Measurements from ENCODE around the gene SLC6A15. TPM values are rescaled to one million over a fixed set of nuclear protein-coding genes. Genes with fewer than 3 reads are reported as not detected.

The SLC6A15 gene
- total RNA-seq, 2 donors from 2014 or later = 4.2 to 4.7 TPM

GRCh38 chr12:84814664-84815245 lies 97.8 kb downstream of the SLC6A15 start:
- H3K4me1 Mint-ChIP-seq = no peaks in the 10 kb centered on the region
- Histone ChIP-seq H3K4me3 (ENCODE audit: low read length) (no peak overlapping the region), H3K4me1 (ENCODE audit: control insufficient read depth, insufficient read depth, low read length) (no peaks in the 10 kb centered on the region), H3K36me3 (ENCODE audit: control insufficient read depth, insufficient read depth, low read length) (no peaks in the 10 kb centered on the region), H3K9ac (ENCODE audit: extremely low read depth, low read length, poor library complexity, severe bottlenecking) (no peak overlapping the region), H3K27ac (ENCODE audit: low read depth, low read length) (no peak overlapping the region), H3K9me3 (ENCODE audit: control insufficient read depth, low read length) (no peaks in the 10 kb centered on the region), H3K27me3 (ENCODE audit: control insufficient read depth, insufficient read depth, low read length, poor library complexity, severe bottlenecking) (peaks cover 8% of the 10 kb centered on the region)
- no peaks in the 10 kb centered on the region for H3K9me3 Mint-ChIP-seq
- no peak for DNase-seq
- H3K27ac Mint-ChIP-seq = no peak overlapping the region
- WGBS, 2 experiments (ENCODE audit: insufficient coverage in 1 of 2, insufficient read length in 1 of 2) = 97 to 100% methylated on average over 4 of the region's 4 CpGs
- TF ChIP-seq CTCF (conservative IDR thresholded peaks at IDR 0.05) = no peak
- H3K4me3 Mint-ChIP-seq = no peak overlapping the region
- peaks cover 37% of the 10 kb centered on the region for H3K27me3 Mint-ChIP-seq (ENCODE audit: insufficient read depth)
- H3K36me3 Mint-ChIP-seq (ENCODE audit: low read depth) = no peaks in the 10 kb centered on the region

- Mint-ChIP-seq H3K27me3 (ENCODE audit: insufficient read depth) (peaks cover 43% of the 10 kb centered on the region), H3K4me1 (no peaks in the 10 kb centered on the region), H3K4me3 (no peak overlapping the region), H3K36me3 (ENCODE audit: low read depth) (no peaks in the 10 kb centered on the region), H3K27ac (no peak overlapping the region), H3K9me3 (no peaks in the 10 kb centered on the region)
- H3K9me3 ChIP-seq (ENCODE audit: control insufficient read depth, low read length) = no peaks in the 10 kb centered on the region
- DNase-seq = no peak
- TF ChIP-seq CTCF (conservative IDR thresholded peaks at IDR 0.05) = no peak
- H3K27me3 ChIP-seq (ENCODE audit: control insufficient read depth, insufficient read depth, low read length, poor library complexity, severe bottlenecking) = peaks cover 15% of the 10 kb centered on the region
- no peak overlapping the region for H3K27ac ChIP-seq (ENCODE audit: low read depth, low read length)
- no peaks in the 10 kb centered on the region for H3K4me1 ChIP-seq (ENCODE audit: control insufficient read depth, insufficient read depth, low read length)
- H3K4me3 ChIP-seq (ENCODE audit: low read length) = no peak overlapping the region
- 96% methylated on average over 1 of the region's 1 CpG; no CpG with 5 or more reads in 1 of the 2 experiments for WGBS, 2 experiments (ENCODE audit: insufficient coverage in 1 of 2, insufficient read length in 1 of 2)
- no peaks in the 10 kb centered on the region for H3K36me3 ChIP-seq (ENCODE audit: control insufficient read depth, insufficient read depth, low read length)
- H3K9ac ChIP-seq (ENCODE audit: extremely low read depth, low read length, poor library complexity, severe bottlenecking) = no peak overlapping the region
Observed at GRCh38 chr12:84813780-84814663, 98.6 kb downstream of the SLC6A15 start.

GRCh38 chr12:84811291-84811690 lies 101.3 kb downstream of the SLC6A15 start:
- WGBS, 2 experiments (ENCODE audit: insufficient coverage in 1 of 2, insufficient read length in 1 of 2) = 55 to 64% methylated on average over 3 of the region's 3 CpGs

More at GRCh38 chr12:84811291-84811690, 101.3 kb downstream of the SLC6A15 start:
- H3K27ac Mint-ChIP-seq = no peak overlapping the region
- Histone ChIP-seq H3K4me1 (ENCODE audit: control insufficient read depth, insufficient read depth, low read length) (no peaks in the 10 kb centered on the region), H3K27ac (ENCODE audit: low read depth, low read length) (no peak overlapping the region), H3K4me3 (ENCODE audit: low read length) (no peak overlapping the region), H3K27me3 (ENCODE audit: control insufficient read depth, insufficient read depth, low read length, poor library complexity, severe bottlenecking) (peaks cover 34% of the 10 kb centered on the region), H3K36me3 (ENCODE audit: control insufficient read depth, insufficient read depth, low read length) (no peaks in the 10 kb centered on the region), H3K9ac (ENCODE audit: extremely low read depth, low read length, poor library complexity, severe bottlenecking) (no peak overlapping the region), H3K9me3 (ENCODE audit: control insufficient read depth, low read length) (no peaks in the 10 kb centered on the region)
- peaks cover 65% of the 10 kb centered on the region for H3K27me3 Mint-ChIP-seq (ENCODE audit: insufficient read depth)
- H3K4me1 Mint-ChIP-seq = peaks cover 4% of the 10 kb centered on the region
- DNase-seq = no peak
- H3K36me3 Mint-ChIP-seq (ENCODE audit: low read depth) = no peaks in the 10 kb centered on the region
- no peak overlapping the region for H3K4me3 Mint-ChIP-seq
- TF ChIP-seq CTCF (conservative IDR thresholded peaks at IDR 0.05) = no peak
- no peaks in the 10 kb centered on the region for H3K9me3 Mint-ChIP-seq
